Measurements from ENCODE around the gene IFIT1B.

IFIT1B gene

DNA sequence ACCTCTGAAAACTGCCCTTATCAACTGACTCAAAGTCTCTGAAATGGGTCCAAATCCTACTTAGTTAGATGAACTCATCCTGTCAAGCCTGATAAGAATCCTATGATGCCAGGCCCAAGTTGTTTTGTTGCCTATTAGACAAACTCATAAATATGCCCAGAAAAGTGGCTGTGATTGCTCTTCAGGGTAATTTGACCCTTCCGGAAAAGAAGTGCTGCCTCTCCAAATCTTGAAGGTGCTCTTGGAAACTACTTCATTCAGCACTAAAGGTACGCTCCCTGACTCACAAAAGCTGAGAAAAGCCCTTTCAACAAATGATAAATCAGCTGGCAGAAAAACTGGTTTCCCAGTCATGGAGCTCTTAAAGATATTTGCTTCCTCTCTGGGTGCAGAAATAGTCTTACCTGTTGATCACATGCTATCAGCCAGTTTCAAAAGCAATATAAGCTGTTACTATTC lies 43.2 kb downstream of the IFIT1B start:
- Histone ChIP-seq H3K4me3 (ENCODE audit: low read depth in 1 of 2, low read length in 2 of 2) (no peak overlapping the region), H3K27ac (ENCODE audit: low read length) (no peak overlapping the region), H3K9me3 (ENCODE audit: control insufficient read depth in 1 of 2, low read length in 2 of 2) (no peaks in the 10 kb centered on the region), H3K4me1 (ENCODE audit: control insufficient read depth in 1 of 2, insufficient read depth in 2 of 2, low read length in 2 of 2) (peaks cover 3 to 14% of the 10 kb centered on the region in 2 donors), H3K27me3 (ENCODE audit: low read depth, low read length) (no peaks in the 10 kb centered on the region), H3K36me3 (ENCODE audit: control insufficient read depth in 1 of 2, insufficient read depth in 2 of 2, low read length in 2 of 2) (peaks cover 8 to 18% of the 10 kb centered on the region in 2 donors)

DNA sequence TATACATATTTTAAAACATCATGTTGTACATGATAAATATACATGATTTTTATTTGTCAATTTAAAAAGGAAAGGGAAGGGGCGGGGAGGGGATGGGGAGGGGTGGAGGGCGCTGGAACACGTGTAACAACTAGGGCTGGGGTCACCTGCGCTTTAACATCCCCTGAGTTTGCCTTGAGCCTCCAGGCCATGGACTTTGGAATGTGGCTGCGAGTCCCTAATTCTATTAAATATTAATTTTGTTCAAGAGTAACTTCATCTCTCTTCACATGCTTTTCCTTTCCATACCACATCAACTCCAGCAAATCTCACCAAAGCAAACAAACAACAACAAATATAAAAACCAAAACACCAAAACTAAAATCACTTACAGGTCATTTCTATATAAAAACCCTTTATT lies 47.1 kb downstream of the IFIT1B start:
- H3K4me3 ChIP-seq (ENCODE audit: low read depth in 1 of 2, low read length in 2 of 2), result no peak overlapping the region
- no peaks in the 10 kb centered on the region for H3K27me3 ChIP-seq (ENCODE audit: low read depth, low read length)
- no peaks in the 10 kb centered on the region for H3K4me1 ChIP-seq (ENCODE audit: control insufficient read depth in 1 of 2, insufficient read depth in 2 of 2, low read length in 2 of 2)
- H3K9me3 ChIP-seq (ENCODE audit: control insufficient read depth in 1 of 2, low read length in 2 of 2), result no peaks in the 10 kb centered on the region
- H3K36me3 ChIP-seq (ENCODE audit: control insufficient read depth in 1 of 2, insufficient read depth in 2 of 2, low read length in 2 of 2), result peaks cover 0 to 5% of the 10 kb centered on the region in 2 donors
- H3K27ac ChIP-seq (ENCODE audit: low read length), result no peak overlapping the region

DNA sequence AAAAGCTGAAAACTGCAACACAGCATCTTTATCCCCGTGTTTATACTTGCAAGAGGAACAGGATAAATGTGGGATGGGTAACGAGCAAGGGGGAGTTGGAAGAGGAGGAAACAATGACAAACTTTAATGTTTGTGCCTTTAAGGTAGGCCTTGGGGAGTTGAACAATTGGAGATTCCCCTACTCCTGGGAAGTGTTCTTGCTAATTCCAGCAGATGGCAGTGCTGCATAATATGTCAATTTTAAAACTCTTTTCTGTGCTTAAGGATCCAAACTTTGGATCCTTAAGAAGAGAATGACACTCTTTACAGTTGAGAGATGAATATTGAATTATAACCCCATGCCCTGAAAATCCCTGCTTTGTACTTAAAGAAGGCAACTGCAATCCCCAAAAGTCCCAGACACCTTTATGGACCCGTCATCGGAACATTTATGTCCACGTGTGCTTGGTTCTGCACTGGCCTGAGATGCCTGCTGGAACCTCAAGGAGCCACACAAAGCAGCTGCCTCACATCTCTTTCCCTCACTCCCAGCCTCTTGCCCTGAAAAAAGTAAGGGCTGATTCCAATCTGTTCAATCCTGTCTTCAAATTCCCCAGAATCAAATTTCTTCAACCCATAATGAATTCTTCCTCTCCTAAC lies 48.5 kb downstream of the IFIT1B start:
- Histone ChIP-seq H3K9me3 (ENCODE audit: control insufficient read depth in 1 of 2, low read length in 2 of 2) (no peaks in the 10 kb centered on the region), H3K36me3 (ENCODE audit: control insufficient read depth in 1 of 2, insufficient read depth in 2 of 2, low read length in 2 of 2) (no peaks in the 10 kb centered on the region), H3K4me3 (ENCODE audit: low read depth in 1 of 2, low read length in 2 of 2) (no peak overlapping the region), H3K27me3 (ENCODE audit: low read depth, low read length) (no peaks in the 10 kb centered on the region), H3K27ac (ENCODE audit: low read length) (no peak overlapping the region), H3K4me1 (ENCODE audit: control insufficient read depth in 1 of 2, insufficient read depth in 2 of 2, low read length in 2 of 2) (no peaks in the 10 kb centered on the region)

DNA sequence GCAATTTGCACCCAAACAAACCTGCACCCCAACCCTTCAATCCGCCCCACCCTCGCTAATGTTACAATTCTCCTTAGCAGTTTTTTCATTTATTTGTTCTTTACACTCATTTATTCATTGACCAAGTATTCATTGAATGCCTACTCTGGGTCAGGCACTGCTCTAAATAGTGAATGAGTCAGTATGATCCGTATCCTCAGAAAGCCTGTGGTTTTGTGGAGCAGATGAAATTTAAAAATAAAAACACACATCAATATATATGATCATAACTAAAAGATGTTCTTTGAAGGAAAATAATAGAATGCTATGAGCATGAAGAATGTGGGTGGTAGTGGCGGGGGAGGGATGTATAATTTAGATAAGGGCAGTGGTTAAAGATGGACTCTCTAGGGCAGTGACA lies 49.8 kb downstream of the IFIT1B start:
- Histone ChIP-seq H3K9me3 (ENCODE audit: control insufficient read depth in 1 of 2, low read length in 2 of 2) (no peaks in the 10 kb centered on the region), H3K4me3 (ENCODE audit: low read depth in 1 of 2, low read length in 2 of 2) (no peak overlapping the region), H3K27ac (ENCODE audit: low read length) (no peak overlapping the region), H3K27me3 (ENCODE audit: low read depth, low read length) (no peaks in the 10 kb centered on the region), H3K4me1 (ENCODE audit: control insufficient read depth in 1 of 2, insufficient read depth in 2 of 2, low read length in 2 of 2) (peaks cover 0 to 3% of the 10 kb centered on the region in 2 donors), H3K36me3 (ENCODE audit: control insufficient read depth in 1 of 2, insufficient read depth in 2 of 2, low read length in 2 of 2) (no peaks in the 10 kb centered on the region)

DNA sequence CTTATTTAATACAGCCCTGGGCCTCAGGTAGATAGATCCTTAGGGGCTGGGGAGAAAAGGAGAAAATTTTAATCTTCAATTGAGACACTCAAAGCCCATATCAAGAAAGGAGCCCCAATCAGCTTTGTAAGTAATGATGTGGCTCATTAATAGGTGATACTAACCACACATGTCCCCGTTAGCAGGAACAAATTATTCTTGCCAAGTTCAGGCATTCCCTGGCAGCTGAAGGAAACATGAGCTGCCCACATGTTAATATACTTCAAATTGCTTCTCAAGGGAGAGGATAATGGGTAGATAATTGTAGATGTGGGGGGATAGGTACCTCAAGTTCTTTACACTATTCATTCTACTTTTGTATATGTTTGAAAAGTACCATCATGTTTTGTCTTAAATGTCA lies 51.0 kb downstream of the IFIT1B start:
- no peaks in the 10 kb centered on the region for H3K36me3 ChIP-seq (ENCODE audit: control insufficient read depth in 1 of 2, insufficient read depth in 2 of 2, low read length in 2 of 2)
- no peak overlapping the region for H3K4me3 ChIP-seq (ENCODE audit: low read depth in 1 of 2, low read length in 2 of 2)
- no peak overlapping the region for H3K27ac ChIP-seq (ENCODE audit: low read length)
- H3K4me1 ChIP-seq (ENCODE audit: control insufficient read depth in 1 of 2, insufficient read depth in 2 of 2, low read length in 2 of 2), result peaks cover 0 to 3% of the 10 kb centered on the region in 2 donors
- H3K9me3 ChIP-seq (ENCODE audit: control insufficient read depth in 1 of 2, low read length in 2 of 2), result no peaks in the 10 kb centered on the region
- H3K27me3 ChIP-seq (ENCODE audit: low read depth, low read length), result no peaks in the 10 kb centered on the region

DNA sequence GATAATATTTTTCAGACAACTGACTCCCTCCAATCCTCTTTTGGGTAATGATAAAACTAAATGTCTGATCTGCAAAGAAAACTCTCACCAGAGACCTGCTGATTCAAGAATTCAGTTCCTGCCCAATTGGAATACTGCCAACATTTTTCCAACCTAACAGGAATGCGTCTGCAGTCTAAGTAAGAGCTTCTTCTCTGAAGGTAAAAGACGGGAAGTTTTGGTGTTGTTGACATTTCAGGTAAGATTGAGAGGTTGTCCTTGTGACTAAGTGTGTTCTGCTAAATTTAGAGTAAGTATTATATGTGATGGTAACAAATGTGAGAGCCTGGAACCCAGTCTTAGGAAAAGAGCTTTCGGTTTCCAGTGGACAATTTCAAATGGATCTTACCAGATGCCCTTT lies 54.1 kb downstream of the IFIT1B start:
- Histone ChIP-seq H3K27me3 (ENCODE audit: low read depth, low read length) (no peaks in the 10 kb centered on the region), H3K27ac (ENCODE audit: low read length) (no peak overlapping the region), H3K36me3 (ENCODE audit: control insufficient read depth in 1 of 2, insufficient read depth in 2 of 2, low read length in 2 of 2) (no peaks in the 10 kb centered on the region), H3K4me3 (ENCODE audit: low read depth in 1 of 2, low read length in 2 of 2) (no peak overlapping the region), H3K9me3 (ENCODE audit: control insufficient read depth in 1 of 2, low read length in 2 of 2) (no peaks in the 10 kb centered on the region), H3K4me1 (ENCODE audit: control insufficient read depth in 1 of 2, insufficient read depth in 2 of 2, low read length in 2 of 2) (peaks cover 0 to 3% of the 10 kb centered on the region in 2 donors)
